PFSK-1 (cell line): ENCODE data around the gene HTATSF1.

ENCODE experiments used
- FOXP2 ChIP-seq: optimal IDR thresholded peaks from 2 replicates; pipeline ENCODE3; 2011; ENCODE audit warnings: borderline replicate concordance, control low read depth, inconsistent platforms; ENCODE audit not compliant: insufficient read depth; ENCODE audit errors: extremely low read length, extremely low read depth
- POLR2AphosphoS5 ChIP-seq: IDR thresholded peaks from 2 replicates; pipeline ENCODE4 v1.6.1; 2012; ENCODE audit warnings: low read depth, mild to moderate bottlenecking, control low read depth, low read length, moderate library complexity
- SIN3A ChIP-seq: IDR thresholded peaks from 2 replicates; pipeline ENCODE4 v1.6.1; 2012; ENCODE audit warnings: mild to moderate bottlenecking, low read length, moderate library complexity, borderline replicate concordance; ENCODE audit not compliant: insufficient read depth
- TAF1 ChIP-seq: IDR thresholded peaks from 2 replicates; pipeline ENCODE4 v1.6.1; 2012; ENCODE audit warnings: low read length, control low read depth, borderline replicate concordance; ENCODE audit not compliant: insufficient read depth

GRCh38 chrX:136453771-136454170 is 43.6 kb upstream of the HTATSF1 start:
- no peak for TF ChIP-seq POLR2AphosphoS5
- no peak for TF ChIP-seq SIN3A
- TF ChIP-seq FOXP2, result no peak
- TF ChIP-seq TAF1, result no peak
